NCI-H82 treated with DMSO at 0.1 percent for 48 hours (cell line): Measurements from ENCODE around the gene PRDX5.

Experiments used
- DNase-seq: peaks from one replicate; lab custom pipeline; 2025; ENCODE audit not compliant: unreplicated experiment; lab: John Stamatoyannopoulos, UW

The PRDX5 gene

DNA sequence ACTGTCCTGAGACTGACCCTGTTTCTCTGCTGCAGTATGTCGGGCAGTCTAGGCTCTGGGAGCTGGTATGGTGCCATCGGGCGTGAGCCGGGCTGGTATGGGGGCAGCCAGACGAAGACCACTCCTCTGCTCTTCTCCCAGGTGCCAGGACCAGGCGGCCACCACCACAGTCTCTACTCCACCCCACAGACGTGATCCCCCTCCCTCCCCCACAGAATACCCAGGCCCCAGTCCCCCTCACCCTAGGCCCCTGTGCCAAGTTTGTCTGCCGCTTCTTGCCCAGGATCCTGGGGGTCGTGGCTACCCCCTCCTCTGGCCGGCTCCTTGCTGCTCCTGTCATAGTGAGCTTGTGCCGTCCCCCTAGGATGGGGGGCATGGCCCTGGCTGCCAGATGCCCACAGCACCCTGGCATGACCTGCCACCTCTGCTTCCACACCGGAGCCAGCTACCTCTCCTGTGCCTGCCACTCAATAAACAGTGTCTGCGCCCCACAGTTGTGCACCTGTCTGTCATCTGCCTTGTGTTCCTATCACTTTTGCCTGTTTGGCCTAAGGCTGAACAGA is 28.8 kb upstream of the PRDX5 start:
- DNase-seq, result no peak

DNA sequence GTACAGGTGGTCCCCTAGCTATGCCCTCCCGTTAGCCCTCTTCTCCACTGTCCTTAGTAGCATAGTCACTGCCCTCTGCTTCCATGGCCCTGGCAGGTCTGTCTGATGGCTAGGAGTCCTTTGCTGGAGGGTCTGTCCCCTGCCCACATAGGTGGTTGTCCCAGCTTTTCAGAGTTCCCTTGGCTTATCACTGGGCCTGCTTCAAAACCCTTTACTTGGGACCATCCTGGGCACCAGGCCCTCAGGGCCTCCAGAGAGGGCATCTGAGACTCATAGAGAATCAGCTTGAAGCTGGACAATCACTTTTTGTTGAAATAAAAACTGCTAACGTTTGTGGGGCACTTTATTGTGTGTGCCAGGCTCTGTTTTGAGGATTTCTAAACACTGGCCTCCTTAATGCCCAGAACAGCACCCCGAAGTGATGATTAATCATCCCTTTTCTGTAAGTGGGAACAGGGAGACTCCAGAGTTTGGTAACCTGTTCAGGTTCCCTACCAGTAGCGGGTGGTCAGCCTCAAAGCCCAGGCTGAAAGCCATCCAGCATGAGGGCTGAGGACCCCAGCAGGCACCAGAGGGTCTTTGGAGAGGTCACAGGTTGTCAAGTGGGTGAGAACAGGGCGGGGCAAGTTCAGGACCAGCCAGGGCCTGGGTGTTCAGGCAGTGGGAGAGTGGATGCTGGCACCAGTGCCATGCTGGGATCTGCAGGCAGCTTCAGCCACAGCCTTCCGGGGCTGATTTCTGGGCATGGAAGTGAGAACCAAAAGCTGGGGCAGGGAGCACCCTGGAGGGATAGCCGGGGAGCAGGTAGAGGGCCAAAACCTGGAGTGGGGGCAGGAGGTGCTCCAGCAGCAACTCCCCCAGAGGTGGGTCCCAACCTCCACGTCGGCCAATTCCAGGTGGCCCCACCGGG is 27.3 kb upstream of the PRDX5 start:
- no peak for DNase-seq

DNA sequence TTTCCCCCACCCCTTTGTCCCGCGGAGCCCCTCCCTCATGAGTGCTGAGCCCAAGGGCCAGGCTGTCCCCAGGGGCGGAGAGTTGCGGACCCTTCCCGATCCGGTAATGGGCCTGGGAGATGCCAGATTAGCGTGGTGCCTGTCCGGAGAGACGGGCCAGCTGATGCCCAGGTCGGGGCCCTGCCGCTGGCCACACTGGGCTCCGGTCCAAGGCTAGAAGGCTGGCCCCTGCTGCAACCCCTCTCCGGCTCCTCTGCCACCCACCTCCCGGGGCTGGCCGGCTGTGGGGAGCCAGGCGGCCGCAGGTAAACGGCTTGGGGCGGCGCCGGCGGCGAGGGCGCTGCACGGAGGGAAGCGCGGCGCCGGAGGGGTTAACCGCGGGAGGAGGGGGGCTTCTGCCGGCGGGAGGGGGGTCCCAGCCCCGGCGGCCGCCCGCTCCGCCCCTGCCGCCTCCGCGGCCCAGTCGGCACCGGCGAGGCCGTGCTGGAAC is 26.6 kb upstream of the PRDX5 start, which contains the start of gene KCNK4:
Gene KCNK4 (plus strand): TSS at position 41 of the 490 bp plus-strand sequence. CDS start 1,717 bp downstream, outside the sequence.
- no peak for DNase-seq

DNA sequence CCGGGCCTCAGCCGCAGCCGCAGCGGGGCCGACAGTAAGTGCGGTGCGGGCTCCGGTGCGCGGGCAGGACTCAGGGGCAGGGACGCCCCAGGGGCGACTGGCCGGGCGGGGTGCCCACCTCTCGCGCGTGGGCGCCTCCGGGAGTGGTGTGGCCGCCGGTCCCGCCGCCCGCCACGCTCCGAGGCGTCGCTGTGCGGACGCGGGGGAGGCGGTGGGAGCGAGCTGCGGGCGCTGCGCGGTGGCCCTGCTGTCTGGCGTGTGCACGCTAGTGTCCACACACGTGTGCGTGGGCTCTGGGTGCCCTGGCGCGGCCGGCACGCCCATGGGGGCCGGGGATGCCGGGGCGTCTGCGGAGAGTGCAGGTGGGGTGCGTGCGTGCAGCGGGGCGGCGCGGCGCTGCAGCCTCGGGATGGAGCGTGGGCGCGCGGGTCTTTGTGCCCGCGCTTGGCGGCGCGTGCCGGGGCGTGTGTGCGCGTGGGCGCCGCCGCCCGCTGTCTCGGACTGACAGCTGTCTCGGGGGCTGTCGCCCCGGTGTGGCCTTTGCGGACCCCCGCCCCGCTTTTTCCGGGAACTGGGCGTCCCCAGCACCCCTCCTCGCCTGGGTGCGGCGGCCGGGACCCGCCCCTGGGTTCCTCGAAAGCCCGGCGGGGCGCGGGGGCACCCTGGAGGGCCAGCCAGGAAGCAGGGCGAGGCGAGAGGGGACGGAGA is 26.0 kb upstream of the PRDX5 start:
- DNase-seq, result no peak

DNA sequence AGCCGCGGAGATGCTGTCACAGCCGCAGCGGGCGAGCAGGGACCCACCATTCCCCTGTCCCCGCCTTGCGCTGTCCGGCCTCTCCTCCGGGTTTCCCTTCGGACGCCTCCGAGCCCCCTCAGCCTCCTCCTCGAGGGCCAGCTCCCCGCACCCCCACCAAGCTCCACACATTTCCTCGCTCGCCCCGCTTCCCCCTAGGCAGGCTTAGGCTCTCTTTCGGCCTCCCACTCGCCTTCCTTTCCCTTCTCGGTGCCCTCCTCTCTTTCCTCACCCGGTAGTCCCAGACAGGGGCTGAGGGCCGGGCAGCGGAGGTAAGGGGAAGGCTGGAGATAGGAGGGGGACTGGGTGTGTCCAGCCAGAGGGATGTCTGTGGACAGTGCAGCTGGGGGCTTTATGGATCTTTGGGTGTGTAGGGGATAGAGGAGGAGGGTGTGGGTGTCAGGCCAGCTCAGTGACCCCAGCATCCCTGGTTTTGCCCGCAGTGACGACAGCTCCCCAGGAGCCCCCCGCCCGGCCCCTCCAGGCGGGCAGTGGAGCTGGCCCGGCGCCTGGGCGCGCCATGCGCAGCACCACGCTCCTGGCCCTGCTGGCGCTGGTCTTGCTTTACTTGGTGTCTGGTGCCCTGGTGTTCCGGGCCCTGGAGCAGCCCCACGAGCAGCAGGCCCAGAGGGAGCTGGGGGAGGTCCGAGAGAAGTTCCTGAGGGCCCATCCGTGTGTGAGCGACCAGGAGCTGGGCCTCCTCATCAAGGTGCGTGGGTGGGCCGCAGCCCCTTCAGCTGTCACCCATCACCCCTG is 25.3 kb upstream of the PRDX5 start:
- no peak for DNase-seq

DNA sequence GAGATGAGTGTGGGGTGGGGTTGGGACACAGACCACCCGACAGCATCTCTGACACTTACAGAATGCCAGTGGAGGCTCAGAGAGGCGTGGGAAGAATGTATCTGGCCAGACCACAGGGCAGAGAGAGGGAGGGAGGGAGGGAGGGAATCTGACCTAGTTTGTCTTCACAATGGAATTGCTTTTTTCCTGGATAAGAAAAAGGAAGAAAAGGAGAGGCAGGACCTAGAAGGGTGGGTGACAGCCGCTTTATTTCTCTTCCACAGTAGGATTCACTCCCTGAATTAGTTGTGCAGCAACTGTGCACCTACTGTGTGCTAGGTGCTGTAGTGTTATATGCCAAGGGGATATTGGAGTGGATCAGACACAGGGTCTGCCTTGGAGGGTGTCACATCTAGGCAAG is 23.1 kb upstream of the PRDX5 start:
- DNase-seq, result no peak

DNA sequence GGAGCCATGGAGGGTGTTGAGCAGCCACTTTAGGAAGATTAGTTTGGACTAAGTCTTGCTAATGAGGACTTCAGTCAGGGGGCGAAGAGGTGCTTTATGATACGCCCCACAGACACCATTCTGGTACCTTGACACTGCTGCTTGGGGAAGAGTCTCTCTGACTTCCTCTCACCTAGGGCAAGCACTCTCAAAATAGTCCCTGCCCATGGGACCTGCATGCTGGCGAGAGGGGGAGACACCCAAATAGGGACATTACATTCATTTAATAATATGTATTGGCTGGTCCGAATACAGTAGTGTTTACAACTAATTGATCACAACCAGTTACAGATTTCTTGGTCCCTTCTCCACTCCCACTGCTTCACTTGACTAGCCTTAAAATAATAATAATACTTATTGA is 22.2 kb upstream of the PRDX5 start:
- DNase-seq, result no peak

DNA sequence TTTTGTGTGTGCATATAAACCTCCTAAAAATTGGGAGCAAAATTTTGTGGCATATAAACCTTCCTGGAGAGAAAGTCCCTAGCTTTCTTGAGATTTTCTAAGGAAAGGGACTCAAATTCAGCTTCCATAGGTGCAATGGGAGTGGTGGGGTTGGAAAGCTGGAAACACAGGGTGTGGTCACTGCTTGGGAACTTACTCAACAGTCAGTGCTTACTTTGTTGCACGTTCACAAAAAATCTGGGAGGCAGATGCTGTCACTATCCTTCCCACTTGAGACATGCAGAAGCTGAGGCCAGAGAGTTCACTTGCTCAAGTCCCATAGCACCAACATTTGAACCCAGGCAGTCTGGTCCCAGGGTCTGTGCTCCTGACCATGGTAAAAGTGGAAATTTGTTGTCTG is 21.7 kb upstream of the PRDX5 start:
- no peak for DNase-seq

DNA sequence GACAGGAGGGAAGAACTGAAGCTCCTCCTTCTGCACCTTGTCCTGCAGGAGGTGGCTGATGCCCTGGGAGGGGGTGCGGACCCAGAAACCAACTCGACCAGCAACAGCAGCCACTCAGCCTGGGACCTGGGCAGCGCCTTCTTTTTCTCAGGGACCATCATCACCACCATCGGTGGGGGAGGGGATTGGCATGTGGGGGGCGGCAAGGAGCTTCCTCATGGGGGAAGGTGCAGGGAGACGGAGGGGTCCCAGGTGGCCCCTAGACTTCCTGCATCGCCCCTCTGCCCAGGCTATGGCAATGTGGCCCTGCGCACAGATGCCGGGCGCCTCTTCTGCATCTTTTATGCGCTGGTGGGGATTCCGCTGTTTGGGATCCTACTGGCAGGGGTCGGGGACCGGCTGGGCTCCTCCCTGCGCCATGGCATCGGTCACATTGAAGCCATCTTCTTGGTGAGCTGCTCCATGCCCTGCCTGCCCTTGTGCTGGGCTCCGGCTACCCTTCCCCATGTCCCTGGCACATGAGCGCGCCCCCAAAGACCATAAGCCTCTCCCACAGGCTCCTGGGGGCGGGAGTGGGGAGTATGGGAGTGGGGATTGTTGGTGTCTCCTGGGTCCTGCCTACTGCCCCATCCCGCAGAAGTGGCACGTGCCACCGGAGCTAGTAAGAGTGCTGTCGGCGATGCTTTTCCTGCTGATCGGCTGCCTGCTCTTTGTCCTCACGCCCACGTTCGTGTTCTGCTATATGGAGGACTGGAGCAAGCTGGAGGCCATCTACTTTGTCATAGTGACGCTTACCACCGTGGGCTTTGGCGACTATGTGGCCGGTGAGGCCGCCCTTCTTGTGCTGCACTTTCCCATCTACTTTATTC is 20.9 kb upstream of the PRDX5 start:
- DNase-seq, result no peak

DNA sequence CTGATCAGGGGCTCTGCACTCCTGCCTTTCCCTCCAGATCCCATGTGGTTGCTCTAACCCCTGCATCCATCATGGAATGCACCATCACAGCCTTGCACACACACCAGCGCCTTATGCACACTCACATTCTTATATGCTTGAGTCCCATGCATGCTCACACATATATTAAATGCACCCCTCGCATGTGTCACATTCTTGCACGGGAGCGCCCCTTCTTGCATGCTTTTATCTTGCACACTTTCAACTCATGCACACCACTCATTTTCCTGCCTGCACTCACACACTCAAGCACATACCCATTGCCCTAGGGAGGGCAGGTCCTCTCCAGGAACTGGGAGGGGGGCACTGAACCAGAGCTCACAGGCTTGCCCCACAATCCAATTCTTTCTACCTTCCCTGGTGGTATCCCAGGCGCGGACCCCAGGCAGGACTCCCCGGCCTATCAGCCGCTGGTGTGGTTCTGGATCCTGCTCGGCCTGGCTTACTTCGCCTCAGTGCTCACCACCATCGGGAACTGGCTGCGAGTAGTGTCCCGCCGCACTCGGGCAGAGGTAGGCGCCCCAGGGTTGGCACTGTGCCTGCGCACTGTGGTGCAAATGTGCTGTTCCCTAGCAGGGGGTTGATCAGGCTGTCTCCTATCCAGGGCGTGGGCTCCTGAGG is 20.1 kb upstream of the PRDX5 start:
- DNase-seq, result no peak

DNA sequence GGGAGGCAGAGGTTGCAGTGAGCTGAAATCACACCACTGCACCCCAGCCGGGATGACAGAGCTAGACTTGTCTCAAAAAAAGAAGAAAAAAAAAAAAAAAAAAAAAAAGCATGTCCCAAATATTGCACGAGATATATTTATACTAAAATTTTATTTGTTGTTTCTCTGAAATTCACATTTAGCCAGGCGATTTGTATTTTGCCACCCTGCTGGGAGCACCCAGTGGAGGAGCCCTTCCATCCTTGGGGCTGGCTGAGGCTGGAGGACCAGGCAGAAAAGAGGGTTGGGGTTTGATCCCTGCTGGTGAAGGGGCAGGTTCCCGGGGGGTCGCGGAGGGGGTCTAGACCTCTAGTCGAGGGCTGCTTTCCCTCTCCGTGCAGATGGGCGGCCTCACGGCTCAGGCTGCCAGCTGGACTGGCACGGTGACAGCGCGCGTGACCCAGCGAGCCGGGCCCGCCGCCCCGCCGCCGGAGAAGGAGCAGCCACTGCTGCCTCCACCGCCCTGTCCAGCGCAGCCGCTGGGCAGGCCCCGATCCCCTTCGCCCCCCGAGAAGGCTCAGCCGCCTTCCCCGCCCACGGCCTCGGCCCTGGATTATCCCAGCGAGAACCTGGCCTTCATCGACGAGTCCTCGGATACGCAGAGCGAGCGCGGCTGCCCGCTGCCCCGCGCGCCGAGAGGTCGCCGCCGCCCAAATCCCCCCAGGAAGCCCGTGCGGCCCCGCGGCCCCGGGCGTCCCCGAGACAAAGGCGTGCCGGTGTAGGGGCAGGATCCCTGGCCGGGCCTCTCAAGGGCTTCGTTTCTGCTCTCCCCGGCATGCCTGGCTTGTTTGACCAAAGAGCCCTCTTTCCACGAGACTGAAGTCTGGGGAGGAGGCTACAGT is 18.7 kb upstream of the PRDX5 start:
- no peak for DNase-seq

DNA sequence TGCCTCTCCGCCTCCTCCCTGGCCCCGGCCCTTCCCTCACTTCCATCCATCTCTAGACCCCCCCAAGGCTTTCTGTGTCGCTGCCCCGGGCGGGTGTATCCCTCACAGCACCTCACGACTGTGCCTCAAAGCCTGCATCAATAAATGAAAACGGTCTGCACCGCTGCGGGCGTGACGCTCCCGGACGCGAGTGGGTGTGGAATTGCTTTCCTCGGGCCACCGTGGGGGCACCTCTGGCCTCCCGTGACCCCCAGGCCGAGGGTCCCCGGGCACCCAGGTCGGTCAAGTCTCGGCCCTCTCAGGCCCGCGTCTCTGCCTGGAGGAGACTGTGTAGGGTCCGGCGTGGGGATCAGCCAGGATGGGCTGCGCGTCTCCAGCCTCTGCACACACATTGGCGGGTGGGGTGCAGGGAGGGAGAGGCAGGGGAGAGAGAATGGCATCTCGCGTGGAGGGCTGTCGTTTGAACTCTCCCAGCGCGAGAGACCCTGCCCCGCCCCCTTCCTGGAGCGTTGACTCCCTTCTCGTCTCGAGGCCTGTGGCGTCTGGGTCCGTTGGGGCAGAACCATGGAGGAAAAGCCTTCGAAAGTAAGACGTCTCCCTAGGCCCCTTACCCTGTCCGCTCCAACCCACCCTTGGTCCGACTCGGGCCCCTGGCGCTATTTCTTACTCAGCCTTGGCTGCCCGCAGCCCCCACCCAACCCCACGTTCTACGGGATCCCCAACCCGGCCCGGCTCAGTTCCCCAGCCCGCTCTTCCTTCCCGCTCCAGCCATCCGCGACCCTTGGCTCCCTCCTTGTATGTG is 17.9 kb upstream of the PRDX5 start, which contains the start of gene CATSPERZ:
Gene CATSPERZ (plus strand): TSS at position 512 of the 802 bp plus-strand sequence. CDS start 53 bp downstream, at position 565.
- DNase-seq, result no peak

DNA sequence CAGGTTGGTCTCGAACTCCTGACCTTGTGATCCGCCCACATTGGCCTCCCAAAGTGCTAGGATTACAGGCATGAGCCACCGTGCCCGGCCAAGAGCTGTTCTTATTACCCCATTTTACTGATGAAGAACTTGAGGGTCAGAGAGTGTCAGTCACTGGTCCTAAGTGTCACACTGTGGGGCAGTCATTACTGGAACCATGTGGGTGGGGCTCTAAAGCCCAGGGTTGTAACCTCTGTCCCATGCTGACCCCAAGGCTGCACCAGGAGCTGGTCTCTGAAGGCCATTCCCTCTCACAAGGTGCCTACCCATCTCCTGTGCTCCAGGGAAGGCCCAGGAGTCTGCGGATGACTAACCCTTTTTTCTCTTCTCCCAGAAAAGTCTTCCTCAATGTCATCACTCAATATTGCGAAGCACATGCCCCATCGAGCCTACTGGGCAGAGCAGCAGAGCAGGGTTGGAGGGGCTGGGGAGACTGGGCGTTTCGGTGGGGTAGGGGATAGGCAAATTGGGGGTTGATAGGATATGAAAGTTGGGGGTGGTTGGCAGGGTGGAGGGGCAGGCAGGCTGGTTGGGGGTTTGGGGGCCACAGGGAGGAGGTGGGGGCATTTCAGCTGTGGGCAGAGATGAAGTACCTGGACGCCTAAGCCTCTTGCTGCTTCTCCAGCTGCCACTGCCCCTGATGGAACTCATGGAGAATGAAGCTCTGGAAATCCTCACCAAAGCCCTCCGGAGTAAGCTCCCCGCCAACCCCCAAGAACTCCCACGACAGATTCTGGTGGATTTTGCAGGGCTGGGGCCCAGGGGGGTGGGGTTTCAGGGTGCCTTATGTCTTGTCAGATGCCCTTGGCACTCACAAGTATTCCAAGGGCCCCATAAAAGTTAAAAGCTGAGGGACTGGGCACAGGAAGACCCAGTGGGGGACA is 14.6 kb upstream of the PRDX5 start:
- DNase-seq, result no peak

DNA sequence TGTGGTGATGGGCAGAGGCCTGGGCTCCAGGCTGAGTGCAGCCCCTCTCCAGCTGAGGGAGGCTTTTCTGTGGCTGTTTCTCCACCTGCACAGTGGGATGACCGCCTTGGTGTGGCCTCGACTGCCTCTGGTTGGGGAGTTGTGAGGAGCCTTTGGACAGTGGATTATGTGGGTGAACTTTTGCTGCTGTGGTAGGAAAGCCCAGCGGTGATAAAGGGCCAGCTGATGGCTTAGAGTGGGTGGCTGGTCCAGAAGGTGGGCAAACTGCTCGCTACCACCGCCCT is 13.9 kb upstream of the PRDX5 start:
- no peak for DNase-seq

DNA sequence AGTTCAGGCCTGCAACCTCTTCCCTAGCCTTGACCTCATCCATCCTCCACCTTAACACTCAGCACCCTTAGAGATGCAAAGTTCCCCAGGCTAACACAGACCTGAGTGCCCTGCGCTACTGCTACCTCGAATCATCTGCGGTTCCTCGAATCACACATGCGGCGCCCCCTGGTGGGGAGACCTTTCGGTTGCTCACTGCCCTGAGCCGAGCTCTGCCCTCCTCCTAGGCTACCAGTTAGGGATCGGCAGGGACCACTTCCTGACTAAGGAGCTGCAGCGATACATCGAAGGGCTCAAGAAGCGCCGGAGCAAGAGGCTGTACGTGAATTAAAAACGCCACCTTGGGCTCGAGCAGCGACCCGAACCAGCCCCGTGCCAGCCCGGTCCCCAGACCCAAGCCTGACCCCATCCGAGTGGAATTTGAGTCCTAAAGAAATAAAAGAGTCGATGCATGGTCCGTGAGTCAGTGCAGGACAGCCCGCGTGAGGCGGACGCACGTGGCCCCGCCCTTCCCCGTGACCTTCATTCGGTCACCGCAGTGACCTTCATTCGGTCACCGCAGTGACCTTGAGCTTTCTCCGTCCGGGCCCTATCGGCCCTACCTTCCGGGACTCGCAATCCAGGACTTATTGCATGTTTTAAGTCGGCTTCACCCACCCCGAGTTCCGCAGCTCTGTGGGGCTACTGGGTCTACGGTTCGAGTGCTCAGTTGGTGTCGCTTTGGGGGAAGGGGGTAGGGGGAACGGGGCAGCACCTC is 13.4 kb upstream of the PRDX5 start:
- DNase-seq, result peak; percentile 67

DNA sequence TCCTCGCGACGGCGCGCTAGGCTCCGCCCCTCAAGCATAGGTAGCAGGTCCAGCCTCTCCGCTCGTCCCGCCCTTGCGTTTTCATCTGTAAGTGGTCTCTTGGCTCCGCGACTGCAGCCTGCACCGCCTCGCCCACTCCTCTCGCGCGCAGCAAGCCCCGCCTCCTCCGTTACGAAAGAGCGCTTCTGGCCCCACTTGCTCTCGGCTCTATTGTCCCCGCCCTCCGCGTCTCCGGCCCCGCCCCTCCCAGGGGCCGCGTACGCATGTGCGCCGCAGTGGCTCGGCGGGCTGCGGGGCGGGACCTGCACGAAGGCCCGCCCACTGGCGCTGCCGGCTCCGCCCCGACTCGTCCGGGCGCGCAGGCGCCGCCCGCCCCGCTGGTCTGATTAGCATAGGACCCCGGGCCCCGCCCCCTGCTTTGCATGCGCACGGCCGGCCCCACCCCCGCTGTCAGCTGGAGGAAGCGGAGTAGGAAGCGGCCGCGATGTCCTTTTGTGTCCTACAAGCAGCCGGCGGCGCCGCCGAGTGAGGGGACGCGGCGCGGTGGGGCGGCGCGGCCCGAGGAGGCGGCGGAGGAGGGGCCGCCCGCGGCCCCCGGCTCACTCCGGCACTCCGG is 12.7 kb upstream of the PRDX5 start, which contains the start of gene ESRRA:
Gene ESRRA (plus strand): TSS at position 450 of the 616 bp plus-strand sequence. CDS start 1,656 bp downstream, outside the sequence.
- DNase-seq, result peak; percentile 96
